ENCODE measurements around the gene ATG14.

The ATG14 gene

GRCh38 chr14:55386037-55386808 lies 25.4 kb downstream of the ATG14 start:
- DNase-seq (ENCODE audit: low read depth), result no peak

GRCh38 chr14:55384536-55384935 lies 27.1 kb downstream of the ATG14 start:
- DNase-seq (ENCODE audit: low read depth), result no peak

- peak; percentile 43 for DNase-seq (ENCODE audit: low read depth)
Measured at GRCh38 chr14:55383541-55384140, 28.0 kb downstream of the ATG14 start.

- DNase-seq (ENCODE audit: low read depth), result peak; percentile 71
Measured at GRCh38 chr14:55383056-55383466, 28.6 kb downstream of the ATG14 start.

GRCh38 chr14:55382483-55382882 lies 29.1 kb downstream of the ATG14 start:
- peak; percentile 62 for DNase-seq (ENCODE audit: low read depth)

- no peak for DNase-seq (ENCODE audit: low read depth)
Measured at GRCh38 chr14:55381561-55381960, 30.1 kb downstream of the ATG14 start.

GRCh38 chr14:55381040-55381439 lies 30.6 kb downstream of the ATG14 start:
- DNase-seq (ENCODE audit: low read depth), result no peak

GRCh38 chr14:55377236-55377635 lies 34.4 kb downstream of the ATG14 start:
- no peak for DNase-seq (ENCODE audit: low read depth)

- DNase-seq (ENCODE audit: low read depth), result no peak
Measured at GRCh38 chr14:55374771-55375170, 36.9 kb downstream of the ATG14 start.

- no peak for DNase-seq (ENCODE audit: low read depth)
Measured at GRCh38 chr14:55373784-55374705, 37.6 kb downstream of the ATG14 start.

GRCh38 chr14:55372825-55373224 lies 38.8 kb downstream of the ATG14 start:
- no peak for DNase-seq (ENCODE audit: low read depth)

- no peak for DNase-seq (ENCODE audit: low read depth)
Measured at GRCh38 chr14:55372423-55372822, 39.2 kb downstream of the ATG14 start.

GRCh38 chr14:55370883-55371455 lies 40.7 kb downstream of the ATG14 start:
- DNase-seq (ENCODE audit: low read depth), result no peak

- DNase-seq (ENCODE audit: low read depth), result no peak
Measured at GRCh38 chr14:55366271-55366670, 45.4 kb downstream of the ATG14 start.

- no peak for DNase-seq (ENCODE audit: low read depth)
Measured at GRCh38 chr14:55361190-55361589, 50.4 kb downstream of the ATG14 start.

- no peak for DNase-seq (ENCODE audit: low read depth)
Measured at GRCh38 chr14:55359307-55359706, 52.3 kb downstream of the ATG14 start.

GRCh38 chr14:55356913-55357312 lies 54.7 kb downstream of the ATG14 start:
- no peak for DNase-seq (ENCODE audit: low read depth)

- no peak for DNase-seq (ENCODE audit: low read depth)
Measured at GRCh38 chr14:55355922-55356321, 55.7 kb downstream of the ATG14 start.

GRCh38 chr14:55354500-55354899 lies 57.1 kb downstream of the ATG14 start:
- no peak for DNase-seq (ENCODE audit: low read depth)

GRCh38 chr14:55353686-55354467 lies 57.8 kb downstream of the ATG14 start:
- no peak for DNase-seq (ENCODE audit: low read depth)

- DNase-seq (ENCODE audit: low read depth), result no peak
Measured at GRCh38 chr14:55352201-55352600, 59.4 kb downstream of the ATG14 start.

GRCh38 chr14:55351111-55351510 lies 60.5 kb downstream of the ATG14 start:
- no peak for DNase-seq (ENCODE audit: low read depth)

All from HS-27A (cell line).